ENCODE data around the gene C1QTNF7. TPM values are rescaled to one million over a fixed set of nuclear protein-coding genes. Genes with fewer than 3 reads are reported as not detected.

The C1QTNF7 gene
- total RNA-seq, 1 experiment from 2014 or later, result not detected

GRCh38 chr4:15488136-15488535, 60.3 kb downstream of the C1QTNF7 start:
- Histone ChIP-seq H3K4me1 (ENCODE audit: control insufficient read depth, insufficient read depth, low read length) (no peaks in the 10 kb centered on the region), H3K36me3 (ENCODE audit: control insufficient read depth, insufficient read depth, low read length) (no peaks in the 10 kb centered on the region), H3K4me3 (ENCODE audit: low read depth in 2 of 2, low read length in 2 of 2) (no peak overlapping the region), H3K9me3 (ENCODE audit: control insufficient read depth, insufficient read depth, low read depth, low read length) (no peaks in the 10 kb centered on the region), H3K27ac (ENCODE audit: low read length) (no peak overlapping the region), H3K27me3 (ENCODE audit: control insufficient read depth, insufficient read depth, low read length) (no peaks in the 10 kb centered on the region)
- ChIA-PET CTCF (no interaction called here), POLR2A (no interaction called here)
- intact Hi-C loops (cut with micrococcal nuclease; ENCODE audit: unreplicated experiment) (loop anchor here (10.0 kb wide), 1 partner anchor 147 kb away; no protein-coding TSS in a partner anchor), in situ Hi-C loops (cut with HindIII; ENCODE audit: low pct_unique_long_range_greater_than_20kb, low sequenced_read_pairs) (no loop called here)
- ATAC-seq (no peak), DNase-seq (ENCODE audit: low read depth, low spot score) (no peak)
- TF ChIP-seq POLR2AphosphoS5 (IDR thresholded peaks at IDR 0.05; ENCODE audit: low read depth, low read length) (no peak), SIN3A (IDR thresholded peaks at IDR 0.05; ENCODE audit: borderline replicate concordance, insufficient read depth, low read depth, low read length) (no peak), TCF7L2 (IDR thresholded peaks at IDR 0.05; ENCODE audit: low read depth, low read length) (no peak)
- TF ChIP-seq, protein P1, sequence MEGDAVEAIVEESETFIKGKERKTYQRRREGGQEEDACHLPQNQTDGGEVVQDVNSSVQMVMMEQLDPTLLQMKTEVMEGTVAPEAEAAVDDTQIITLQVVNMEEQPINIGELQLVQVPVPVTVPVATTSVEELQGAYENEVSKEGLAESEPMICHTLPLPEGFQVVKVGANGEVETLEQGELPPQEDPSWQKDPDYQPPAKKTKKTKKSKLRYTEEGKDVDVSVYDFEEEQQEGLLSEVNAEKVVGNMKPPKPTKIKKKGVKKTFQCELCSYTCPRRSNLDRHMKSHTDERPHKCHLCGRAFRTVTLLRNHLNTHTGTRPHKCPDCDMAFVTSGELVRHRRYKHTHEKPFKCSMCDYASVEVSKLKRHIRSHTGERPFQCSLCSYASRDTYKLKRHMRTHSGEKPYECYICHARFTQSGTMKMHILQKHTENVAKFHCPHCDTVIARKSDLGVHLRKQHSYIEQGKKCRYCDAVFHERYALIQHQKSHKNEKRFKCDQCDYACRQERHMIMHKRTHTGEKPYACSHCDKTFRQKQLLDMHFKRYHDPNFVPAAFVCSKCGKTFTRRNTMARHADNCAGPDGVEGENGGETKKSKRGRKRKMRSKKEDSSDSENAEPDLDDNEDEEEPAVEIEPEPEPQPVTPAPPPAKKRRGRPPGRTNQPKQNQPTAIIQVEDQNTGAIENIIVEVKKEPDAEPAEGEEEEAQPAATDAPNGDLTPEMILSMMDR (IDR thresholded peaks at IDR 0.05), result no peak
- TF ChIP-seq, protein P2, sequence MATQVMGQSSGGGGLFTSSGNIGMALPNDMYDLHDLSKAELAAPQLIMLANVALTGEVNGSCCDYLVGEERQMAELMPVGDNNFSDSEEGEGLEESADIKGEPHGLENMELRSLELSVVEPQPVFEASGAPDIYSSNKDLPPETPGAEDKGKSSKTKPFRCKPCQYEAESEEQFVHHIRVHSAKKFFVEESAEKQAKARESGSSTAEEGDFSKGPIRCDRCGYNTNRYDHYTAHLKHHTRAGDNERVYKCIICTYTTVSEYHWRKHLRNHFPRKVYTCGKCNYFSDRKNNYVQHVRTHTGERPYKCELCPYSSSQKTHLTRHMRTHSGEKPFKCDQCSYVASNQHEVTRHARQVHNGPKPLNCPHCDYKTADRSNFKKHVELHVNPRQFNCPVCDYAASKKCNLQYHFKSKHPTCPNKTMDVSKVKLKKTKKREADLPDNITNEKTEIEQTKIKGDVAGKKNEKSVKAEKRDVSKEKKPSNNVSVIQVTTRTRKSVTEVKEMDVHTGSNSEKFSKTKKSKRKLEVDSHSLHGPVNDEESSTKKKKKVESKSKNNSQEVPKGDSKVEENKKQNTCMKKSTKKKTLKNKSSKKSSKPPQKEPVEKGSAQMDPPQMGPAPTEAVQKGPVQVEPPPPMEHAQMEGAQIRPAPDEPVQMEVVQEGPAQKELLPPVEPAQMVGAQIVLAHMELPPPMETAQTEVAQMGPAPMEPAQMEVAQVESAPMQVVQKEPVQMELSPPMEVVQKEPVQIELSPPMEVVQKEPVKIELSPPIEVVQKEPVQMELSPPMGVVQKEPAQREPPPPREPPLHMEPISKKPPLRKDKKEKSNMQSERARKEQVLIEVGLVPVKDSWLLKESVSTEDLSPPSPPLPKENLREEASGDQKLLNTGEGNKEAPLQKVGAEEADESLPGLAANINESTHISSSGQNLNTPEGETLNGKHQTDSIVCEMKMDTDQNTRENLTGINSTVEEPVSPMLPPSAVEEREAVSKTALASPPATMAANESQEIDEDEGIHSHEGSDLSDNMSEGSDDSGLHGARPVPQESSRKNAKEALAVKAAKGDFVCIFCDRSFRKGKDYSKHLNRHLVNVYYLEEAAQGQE (IDR thresholded peaks at IDR 0.05; ENCODE audit: insufficient read depth in 1 of 2, low read depth in 2 of 2, low read length in 1 of 2), result no peak
- no TSS peak for BruUV-seq (replicated peaks)

GRCh38 chr4:15488658-15489470, 61.0 kb downstream of the C1QTNF7 start:
- in situ Hi-C loops (cut with HindIII; ENCODE audit: low pct_unique_long_range_greater_than_20kb, low sequenced_read_pairs) (no loop called here), intact Hi-C loops (cut with micrococcal nuclease; ENCODE audit: unreplicated experiment) (loop anchor here (10.0 kb wide), 1 partner anchor 146 kb away; no protein-coding TSS in a partner anchor)
- BruUV-seq (replicated peaks), result no TSS peak
- no peak overlapping the region for H3K27ac ChIP-seq (ENCODE audit: low read length)
- H3K4me3 ChIP-seq (ENCODE audit: low read depth in 2 of 2, low read length in 2 of 2), result no peak overlapping the region
- H3K4me1 ChIP-seq (ENCODE audit: control insufficient read depth, insufficient read depth, low read length), result no peaks in the 10 kb centered on the region
- ChIA-PET CTCF (no interaction called here), POLR2A (no interaction called here)
- H3K9me3 ChIP-seq (ENCODE audit: control insufficient read depth, insufficient read depth, low read depth, low read length), result no peaks in the 10 kb centered on the region
- no peaks in the 10 kb centered on the region for H3K36me3 ChIP-seq (ENCODE audit: control insufficient read depth, insufficient read depth, low read length)
- TF ChIP-seq SIN3A (IDR thresholded peaks at IDR 0.05; ENCODE audit: borderline replicate concordance, insufficient read depth, low read depth, low read length), result no peak
- TF ChIP-seq POLR2AphosphoS5 (IDR thresholded peaks at IDR 0.05; ENCODE audit: low read depth, low read length), result no peak
- TF ChIP-seq, protein P2 (IDR thresholded peaks at IDR 0.05; ENCODE audit: insufficient read depth in 1 of 2, low read depth in 2 of 2, low read length in 1 of 2), result no peak
- TF ChIP-seq, protein P1 (IDR thresholded peaks at IDR 0.05), result no peak
- TF ChIP-seq TCF7L2 (IDR thresholded peaks at IDR 0.05; ENCODE audit: low read depth, low read length), result no peak
- no peak for ATAC-seq
- DNase-seq (ENCODE audit: low read depth, low spot score), result no peak
- no peaks in the 10 kb centered on the region for H3K27me3 ChIP-seq (ENCODE audit: control insufficient read depth, insufficient read depth, low read length)
